A673 (cell line): Measurements from ENCODE around the gene MICAL3. TPM values are rescaled to one million over a fixed set of nuclear protein-coding genes. Genes with fewer than 3 reads are reported as not detected.
"Not testable (repeated sequence)": the region's sequence is repeated elsewhere in the genome, so short reads cannot be mapped to it uniquely, and the experiment has no call there.

ENCODE experiments used
- BruUV-seq: library from RNA; stranded (reverse); fragments of 400-500 nt; replicated peaks from 2 replicates; lab custom pipeline; 2021; lab: Mats Ljungman, UMichigan
- CTCF ChIA-PET: fragments of 300-600 bp; sonication (Branson Sonifier 250); formaldehyde crosslinking; loops from one replicate; lab custom pipeline; 2022; ENCODE audit warnings: antibody characterized with exemption; lab: Charles Lee
- POLR2A ChIA-PET: fragments of 300-600 bp; sonication (Branson Sonifier 250); formaldehyde crosslinking; loops from one replicate; lab custom pipeline; 2022; ENCODE audit warnings: antibody characterized with exemption; ENCODE audit not compliant: low non-redundant PET; lab: Charles Lee
- DNase-seq: peaks from one replicate; pipeline ENCODE4 v3.0.0-alpha.2; 2015; ENCODE audit warnings: low spot score
- H3K27ac ChIP-seq: fragments of 200-600 bp; sonication (generic); 2 replicates; pipeline ENCODE4 v1.5.1; 2016; ENCODE audit warnings: mixed run types, low read depth, mild to moderate bottlenecking, mixed read lengths, antibody characterized with exemption, low read length; ENCODE audit not compliant: poor library complexity, severe bottlenecking
- H3K27me3 ChIP-seq: fragments of 200-600 bp; sonication (generic); replicated peaks from 2 replicates; pipeline ENCODE4 v1.6.1; 2017; ENCODE audit warnings: mixed run types, low read depth, mild to moderate bottlenecking, mixed read lengths, antibody characterized with exemption, low read length; ENCODE audit not compliant: insufficient read depth, poor library complexity
- H3K36me3 ChIP-seq: fragments of 200-600 bp; sonication (generic); 2 replicates; pipeline ENCODE4 v1.6.1; 2016; ENCODE audit warnings: mixed run types, mild to moderate bottlenecking, mixed read lengths, antibody characterized with exemption, low read length; ENCODE audit not compliant: insufficient read depth, poor library complexity, severe bottlenecking
- H3K4me1 ChIP-seq: fragments of 200-600 bp; sonication (generic); 2 replicates; pipeline ENCODE4 v1.6.1; 2017; ENCODE audit warnings: mixed run types, mild to moderate bottlenecking, mixed read lengths, antibody characterized with exemption, low read length; ENCODE audit not compliant: insufficient read depth, poor library complexity, severe bottlenecking
- H3K4me3 ChIP-seq: fragments of 200-600 bp; sonication (generic); 2 replicates; pipeline ENCODE4 v1.5.1; 2016; ENCODE audit warnings: low read depth, mixed run types, mild to moderate bottlenecking, mixed read lengths, low read length; ENCODE audit not compliant: poor library complexity, severe bottlenecking
- H3K9me3 ChIP-seq: fragments of 200-600 bp; sonication (generic); 2 replicates; pipeline ENCODE4 v1.6.1; 2016; ENCODE audit warnings: mixed run types, low read depth, mild to moderate bottlenecking, mixed read lengths, antibody characterized with exemption, low read length; ENCODE audit not compliant: poor library complexity, severe bottlenecking
- EZH2 ChIP-seq: fragments of 200-600 bp; sonication (generic); IDR thresholded peaks from 2 replicates; pipeline ENCODE4 v1.6.1; 2017; ENCODE audit warnings: borderline replicate concordance, low read depth, mild to moderate bottlenecking, mixed read lengths, antibody characterized with exemption, low read length; ENCODE audit not compliant: poor library complexity, severe bottlenecking
- intact Hi-C: fragments of 100-400 bp; cut with micrococcal nuclease; formaldehyde crosslinking; loops from one replicate; pipeline ENCODE4 v1.10.0; 2022; ENCODE audit not compliant: unreplicated experiment
- total RNA-seq: library from RNA; stranded (reverse); gene quantifications from 2 replicates; pipeline ENCODE4 v1.2.3, GENCODE V29; 2021
- TF ChIP-seq, protein P1 (sequence below): fragments of 300-800, 200-600 bp; sonication (generic); conservative IDR thresholded peaks from 2 replicates; pipeline ENCODE4 v1.5.1; 2017; ENCODE audit warnings: low read depth, mild to moderate bottlenecking, antibody characterized with exemption, low read length, moderate library complexity, mixed read lengths

Gene MICAL3
- total RNA-seq, 1 experiment from 2014 or later, result 63.6 TPM

DNA sequence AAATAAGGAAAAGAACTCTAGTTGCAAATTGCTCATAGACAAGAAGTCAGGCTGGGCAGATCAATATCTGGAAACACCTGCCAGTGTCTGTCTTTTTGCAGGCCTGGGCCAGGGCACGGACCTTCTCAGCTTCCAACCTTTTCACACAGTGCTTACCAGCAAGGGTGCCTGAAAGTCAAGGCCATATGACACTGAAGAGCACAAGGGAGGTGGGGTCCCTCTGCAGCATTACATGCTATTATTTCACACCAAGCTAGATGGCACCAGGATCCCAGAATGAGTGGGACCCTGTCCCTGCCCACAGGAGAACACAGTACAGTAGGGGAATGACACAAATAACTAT lies 47.6 kb upstream of the MICAL3 start:
- intact Hi-C loops, result loop anchor here (10.0 kb wide), 1 partner anchor 517 kb away; no protein-coding TSS in a partner anchor
- ChIA-PET CTCF (no interaction called here), POLR2A (no interaction called here)
- H3K9me3 ChIP-seq, result no peaks in the 10 kb centered on the region
- H3K4me1 ChIP-seq, result peaks cover 8% of the 10 kb centered on the region
- H3K27me3 ChIP-seq, result no peaks in the 10 kb centered on the region
- H3K36me3 ChIP-seq, result no peaks in the 10 kb centered on the region
- no peak for TF ChIP-seq EZH2
- TF ChIP-seq, protein P1, sequence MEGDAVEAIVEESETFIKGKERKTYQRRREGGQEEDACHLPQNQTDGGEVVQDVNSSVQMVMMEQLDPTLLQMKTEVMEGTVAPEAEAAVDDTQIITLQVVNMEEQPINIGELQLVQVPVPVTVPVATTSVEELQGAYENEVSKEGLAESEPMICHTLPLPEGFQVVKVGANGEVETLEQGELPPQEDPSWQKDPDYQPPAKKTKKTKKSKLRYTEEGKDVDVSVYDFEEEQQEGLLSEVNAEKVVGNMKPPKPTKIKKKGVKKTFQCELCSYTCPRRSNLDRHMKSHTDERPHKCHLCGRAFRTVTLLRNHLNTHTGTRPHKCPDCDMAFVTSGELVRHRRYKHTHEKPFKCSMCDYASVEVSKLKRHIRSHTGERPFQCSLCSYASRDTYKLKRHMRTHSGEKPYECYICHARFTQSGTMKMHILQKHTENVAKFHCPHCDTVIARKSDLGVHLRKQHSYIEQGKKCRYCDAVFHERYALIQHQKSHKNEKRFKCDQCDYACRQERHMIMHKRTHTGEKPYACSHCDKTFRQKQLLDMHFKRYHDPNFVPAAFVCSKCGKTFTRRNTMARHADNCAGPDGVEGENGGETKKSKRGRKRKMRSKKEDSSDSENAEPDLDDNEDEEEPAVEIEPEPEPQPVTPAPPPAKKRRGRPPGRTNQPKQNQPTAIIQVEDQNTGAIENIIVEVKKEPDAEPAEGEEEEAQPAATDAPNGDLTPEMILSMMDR, result no peak
- BruUV-seq, result no TSS peak
- no peak for DNase-seq
- H3K4me3 ChIP-seq, result no peak overlapping the region
- no peak overlapping the region for H3K27ac ChIP-seq

DNA sequence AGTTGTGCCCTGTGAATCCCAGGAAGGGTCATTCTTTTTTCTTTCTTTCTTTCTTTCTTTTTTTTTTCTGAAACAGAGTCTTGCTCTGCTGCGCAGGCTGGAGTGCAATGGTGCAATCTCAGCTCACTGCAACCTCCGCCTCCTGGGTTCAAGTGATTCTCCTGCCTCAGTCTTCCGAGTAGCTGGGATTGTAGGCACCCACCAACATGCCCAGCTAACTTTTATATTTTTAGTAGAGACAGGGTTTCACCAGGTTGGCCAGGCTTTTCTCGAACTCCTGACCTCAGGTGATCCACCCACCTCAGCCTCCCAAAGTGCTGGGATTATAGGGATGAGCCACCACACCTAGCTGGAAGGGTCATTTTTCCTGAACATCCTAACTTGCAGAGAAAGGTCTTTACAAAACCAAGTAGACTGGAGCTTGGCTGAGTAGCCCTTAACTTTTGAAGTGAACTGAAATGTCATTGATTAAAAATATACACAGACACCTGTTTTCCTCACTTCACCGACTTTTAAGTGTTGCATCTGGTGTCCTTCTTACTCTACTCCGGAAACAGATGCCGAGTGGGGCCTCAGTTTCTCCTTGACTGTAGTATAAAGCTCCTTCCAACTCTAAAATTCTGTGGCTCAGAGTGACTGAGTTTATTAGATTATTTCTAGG lies 47.1 kb upstream of the MICAL3 start:
- H3K36me3 ChIP-seq, CTCF ChIA-PET, H3K27ac ChIP-seq, BruUV-seq, POLR2A ChIA-PET, H3K9me3 ChIP-seq, H3K4me3 ChIP-seq, H3K27me3 ChIP-seq, DNase-seq, H3K4me1 ChIP-seq: not testable (repeated sequence)
- intact Hi-C loops, result loop anchor here (10.0 kb wide), 1 partner anchor 517 kb away; no protein-coding TSS in a partner anchor

DNA sequence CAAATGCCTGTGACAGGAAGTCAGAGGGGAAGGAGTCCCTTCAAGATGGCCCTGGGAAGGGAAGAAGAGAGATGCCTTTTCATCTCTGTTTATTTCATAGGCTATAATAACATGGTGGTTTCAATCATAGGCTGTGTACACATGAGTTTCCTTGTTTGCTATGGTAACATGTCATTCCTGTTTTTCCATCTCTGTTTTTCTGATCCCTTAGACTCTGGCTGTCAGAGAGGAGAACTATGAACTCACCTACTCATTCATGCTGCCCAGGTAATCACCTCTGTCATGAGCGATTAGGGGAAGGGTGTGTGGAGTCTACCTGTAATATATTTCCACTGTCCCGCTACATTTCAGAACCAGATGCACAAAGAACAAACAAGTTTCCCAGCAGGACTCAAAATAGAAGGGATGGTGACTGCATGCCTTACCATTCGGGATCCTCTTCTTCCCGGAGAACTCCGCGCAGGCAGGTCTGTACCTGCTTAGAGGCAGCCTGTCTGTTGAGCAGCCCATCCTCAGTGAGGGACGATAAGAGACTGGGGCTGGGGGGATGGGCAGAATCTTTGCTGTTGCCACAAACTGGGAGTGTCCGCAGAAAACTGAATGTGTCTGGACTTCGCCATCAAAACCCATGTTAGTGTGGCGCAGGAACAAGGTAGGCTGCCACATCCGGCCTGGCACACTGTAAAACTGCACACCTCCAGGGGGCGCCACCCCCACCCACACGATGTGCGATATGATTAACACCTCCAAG lies 46.4 kb upstream of the MICAL3 start:
- no peak for DNase-seq
- no peak for TF ChIP-seq EZH2
- TF ChIP-seq, protein P1, result peak; percentile 55
- ChIA-PET CTCF (interaction anchor here (0.7 kb wide), 1 partner anchor 55 kb away, joined by 4 read pairs; no protein-coding TSS in a partner anchor), POLR2A (no interaction called here)
- no peak overlapping the region for H3K27ac ChIP-seq
- H3K36me3 ChIP-seq, result no peaks in the 10 kb centered on the region
- H3K9me3 ChIP-seq, result no peaks in the 10 kb centered on the region
- no peak overlapping the region for H3K4me3 ChIP-seq
- BruUV-seq, result no TSS peak
- intact Hi-C loops, result loop anchor here (10.0 kb wide), 1 partner anchor 516 kb away; no protein-coding TSS in a partner anchor
- H3K4me1 ChIP-seq, result no peaks in the 10 kb centered on the region
- H3K27me3 ChIP-seq, result no peaks in the 10 kb centered on the region
